Activated CD8-positive, alpha-beta memory T cell treated with anti-CD3 and anti-CD28 coated beads, Interleukin-2, amount 50 U/mL, for 48 hours (primary cell): ENCODE results near the gene SLC35G2.
"Not testable (repeated sequence)": the region's sequence is repeated elsewhere in the genome, so short reads cannot be mapped to it uniquely, and the experiment has no call there.

Experiments used
- DNase-seq: peaks from one replicate; pipeline ENCODE4 v3.0.0-alpha.2; 2020

Gene SLC35G2

DNA sequence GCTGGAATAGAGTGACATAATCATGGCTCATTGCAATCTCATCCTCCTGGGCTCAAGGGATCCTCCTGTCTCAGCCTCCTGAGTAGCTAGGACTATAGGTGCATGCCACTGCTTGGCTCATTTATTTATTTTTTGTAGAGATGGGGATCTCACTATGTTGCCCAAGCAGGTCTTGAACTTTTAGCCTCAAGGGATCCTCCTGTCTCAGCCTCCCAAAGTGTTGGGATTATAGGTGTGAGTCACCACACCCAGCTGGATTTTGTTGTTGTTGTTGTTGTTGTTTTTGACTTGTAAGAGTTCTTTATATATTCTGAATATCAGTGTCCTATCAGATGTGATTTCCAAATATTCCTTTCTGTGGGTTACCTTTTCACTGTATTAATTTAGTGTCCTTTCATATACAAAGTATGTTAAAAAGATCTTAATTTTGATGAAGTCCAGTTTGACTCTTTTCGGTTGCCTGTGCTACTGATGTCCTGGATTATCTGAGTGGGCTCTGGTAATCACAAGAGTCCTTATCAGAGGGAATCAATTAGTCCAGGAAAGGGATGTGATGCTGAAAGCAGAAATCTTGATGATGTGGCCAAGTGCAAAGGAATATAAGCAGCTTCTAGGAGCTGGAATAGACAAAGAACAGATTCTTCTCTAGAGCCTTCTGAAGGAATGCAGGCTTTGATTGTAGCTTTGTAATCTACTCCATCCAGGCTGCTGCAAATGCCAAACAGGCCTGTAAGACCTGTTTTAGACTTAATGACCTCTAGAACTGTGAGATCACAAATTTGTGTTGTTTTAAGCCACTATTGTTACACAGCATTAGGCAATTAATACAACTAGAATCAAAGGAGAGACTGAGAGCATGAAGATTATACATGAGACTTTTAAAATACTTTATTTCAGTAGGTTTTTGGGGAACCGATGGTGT lies 73.3 kb downstream of the SLC35G2 start:
- DNase-seq, result no peak

DNA sequence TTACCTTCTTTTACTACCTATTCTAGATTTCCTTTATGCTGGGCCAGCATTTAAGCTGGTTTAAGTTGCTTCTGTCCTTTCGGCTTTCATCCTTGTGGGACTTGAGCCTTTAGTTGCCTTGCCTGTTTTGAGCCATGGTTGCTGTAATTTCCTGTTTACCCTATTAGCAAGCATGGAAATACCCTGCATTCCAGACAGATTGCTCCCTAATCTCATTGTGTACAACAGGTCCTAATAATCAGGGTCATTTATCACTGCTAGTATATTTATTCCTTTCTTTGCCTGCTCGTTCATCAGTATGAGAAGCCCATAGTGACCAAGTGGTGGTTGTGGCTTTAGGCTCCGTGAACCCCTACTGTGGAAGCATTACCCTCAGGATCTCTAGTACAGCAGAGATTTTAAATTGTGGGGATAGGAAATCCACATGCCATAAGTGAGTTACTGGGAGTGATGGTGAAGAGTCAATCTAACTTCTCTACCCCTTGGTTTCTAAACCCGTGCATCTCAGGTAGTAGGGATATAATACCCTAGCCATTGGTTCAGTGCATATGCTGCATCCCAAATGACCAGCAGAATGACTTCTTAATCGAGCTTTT lies 75.0 kb downstream of the SLC35G2 start:
- no peak for DNase-seq

DNA sequence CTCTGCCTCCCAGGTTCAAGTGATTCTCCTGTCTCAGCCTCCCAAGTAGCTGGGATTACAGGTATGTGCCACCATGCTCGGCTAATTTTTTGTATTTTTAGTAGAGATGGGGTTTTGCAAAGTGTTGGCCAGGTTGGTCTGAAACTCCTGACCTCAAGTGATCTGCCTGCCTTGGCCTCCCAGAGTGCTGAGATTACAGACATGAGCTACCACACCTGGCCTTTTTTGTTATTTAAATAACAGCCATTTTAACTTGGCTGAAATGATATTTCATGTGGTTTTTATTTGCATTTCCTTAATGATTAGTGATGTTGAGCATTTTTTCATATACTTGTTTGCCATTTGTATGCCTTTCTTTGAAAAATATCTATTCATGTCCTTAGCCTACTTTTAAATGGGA lies 78.2 kb downstream of the SLC35G2 start:
- not testable (repeated sequence) for DNase-seq

DNA sequence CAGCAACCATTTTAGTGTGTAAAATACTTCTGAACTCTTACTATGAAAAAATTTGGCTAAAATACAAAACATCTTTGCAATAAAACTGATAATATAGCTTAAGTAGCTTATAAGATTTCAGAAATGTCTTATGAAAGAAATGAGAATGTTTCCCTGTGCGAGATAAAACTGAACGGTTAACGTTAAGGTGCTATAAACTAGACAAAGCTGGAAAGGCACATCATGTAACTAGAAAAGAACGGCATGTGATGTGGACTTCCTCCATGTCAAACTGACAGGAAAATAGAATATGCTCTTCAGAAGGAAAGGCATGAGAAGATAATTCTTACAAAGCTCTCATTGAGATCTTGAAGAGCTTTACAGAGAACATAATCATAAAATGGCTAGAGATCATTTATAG lies 79.6 kb downstream of the SLC35G2 start:
- DNase-seq, result no peak

DNA sequence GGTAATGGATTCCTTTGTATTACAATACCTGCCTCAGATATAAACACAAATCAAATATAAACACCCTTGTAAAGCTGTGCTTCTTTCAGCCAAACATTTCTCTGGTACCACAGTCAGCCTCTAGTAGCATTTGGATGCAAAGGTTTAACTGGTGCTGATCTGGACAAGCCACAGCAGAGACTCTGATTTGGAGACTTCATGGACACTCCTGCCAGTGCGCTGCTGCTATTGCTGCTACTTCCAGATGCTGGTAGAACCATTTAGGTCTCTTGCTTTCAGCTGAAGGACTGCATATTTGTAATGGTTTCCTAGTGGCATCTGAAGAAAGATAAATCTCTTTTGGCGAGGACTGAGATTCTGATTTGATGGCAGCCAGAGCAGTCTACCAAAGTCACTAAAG lies 80.0 kb downstream of the SLC35G2 start:
- no peak for DNase-seq

DNA sequence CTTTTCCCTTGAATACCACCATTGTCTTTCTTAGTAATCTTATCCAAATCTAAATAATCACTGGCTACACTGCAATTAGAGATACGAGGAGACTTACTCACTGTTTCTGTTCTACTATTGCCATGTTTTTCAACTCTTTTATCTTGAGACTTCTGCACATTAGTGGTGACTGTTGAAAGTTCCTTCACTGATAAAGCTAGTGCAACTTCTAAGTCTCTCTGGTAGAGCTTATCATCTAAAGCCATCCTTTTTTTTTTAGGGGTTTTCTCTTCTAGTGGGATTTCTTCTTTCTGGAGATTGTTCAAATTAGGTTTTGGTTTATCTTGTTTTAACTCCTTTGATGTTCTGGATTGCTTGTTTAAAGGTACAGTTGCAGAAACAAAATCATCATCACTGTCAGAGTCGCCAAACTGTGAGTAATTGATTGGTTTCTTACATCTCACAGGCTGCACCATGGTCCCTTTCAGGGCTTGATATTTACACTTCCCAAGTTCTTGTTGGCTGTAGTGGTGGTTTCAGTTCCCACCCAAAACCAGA lies 80.8 kb downstream of the SLC35G2 start:
- DNase-seq, result no peak

DNA sequence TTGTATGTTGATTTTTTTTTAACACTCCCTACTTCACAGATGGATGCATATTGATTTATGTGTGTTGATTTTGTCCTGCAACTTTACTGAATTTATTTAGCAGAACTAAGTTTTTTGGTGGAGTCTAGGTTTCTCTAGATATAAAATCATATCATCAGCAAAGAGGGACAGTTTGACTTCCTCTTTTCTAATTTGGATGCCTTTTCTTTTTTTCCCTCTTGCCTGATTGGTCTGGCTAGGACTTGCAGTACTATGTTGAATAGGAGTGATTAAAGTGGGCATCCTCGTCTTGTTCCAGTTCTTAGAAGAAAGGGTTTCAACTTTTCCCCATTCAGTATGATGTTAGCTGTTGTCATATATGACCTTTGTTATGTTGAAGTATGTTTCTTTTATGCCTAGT lies 81.8 kb downstream of the SLC35G2 start:
- not testable (repeated sequence) for DNase-seq

DNA sequence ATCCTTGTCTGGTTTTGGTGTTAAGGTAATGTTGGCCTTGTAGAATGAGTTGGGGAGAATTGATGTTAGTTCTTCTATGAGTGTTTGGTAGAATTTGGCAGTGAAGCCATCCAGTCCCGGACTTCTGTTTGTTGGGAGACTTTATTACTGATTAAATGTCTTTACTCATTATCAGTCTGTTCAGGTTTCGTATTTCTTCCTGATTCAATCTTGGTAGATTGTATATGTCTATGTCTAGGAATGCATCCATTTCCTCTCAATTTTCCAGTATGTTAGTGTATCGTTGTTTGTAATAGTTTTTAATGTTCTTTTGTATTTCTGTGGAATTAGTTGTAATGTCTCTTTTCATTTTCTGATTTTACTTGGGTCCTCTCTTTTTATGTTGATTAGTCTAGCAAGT lies 82.5 kb downstream of the SLC35G2 start:
- DNase-seq, result no peak

DNA sequence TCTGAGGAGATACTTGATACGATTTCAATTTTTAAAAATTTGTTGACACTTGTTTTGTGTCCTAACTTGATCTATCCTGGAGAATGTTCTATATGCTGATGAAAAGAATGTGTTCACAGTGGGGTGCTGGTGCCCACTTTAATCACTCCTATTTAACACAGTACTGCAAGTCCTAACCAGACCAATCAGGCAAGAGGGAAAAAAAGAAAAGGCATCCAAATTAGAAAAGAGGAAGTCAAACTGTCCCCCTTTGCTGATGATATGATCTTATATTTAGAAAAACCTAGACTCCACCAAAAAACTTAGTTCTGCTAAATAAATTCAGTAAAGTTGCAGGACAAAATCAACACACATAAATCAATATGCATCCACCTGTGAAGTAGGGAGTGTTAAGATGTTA lies 83.6 kb downstream of the SLC35G2 start:
- not testable (repeated sequence) for DNase-seq

DNA sequence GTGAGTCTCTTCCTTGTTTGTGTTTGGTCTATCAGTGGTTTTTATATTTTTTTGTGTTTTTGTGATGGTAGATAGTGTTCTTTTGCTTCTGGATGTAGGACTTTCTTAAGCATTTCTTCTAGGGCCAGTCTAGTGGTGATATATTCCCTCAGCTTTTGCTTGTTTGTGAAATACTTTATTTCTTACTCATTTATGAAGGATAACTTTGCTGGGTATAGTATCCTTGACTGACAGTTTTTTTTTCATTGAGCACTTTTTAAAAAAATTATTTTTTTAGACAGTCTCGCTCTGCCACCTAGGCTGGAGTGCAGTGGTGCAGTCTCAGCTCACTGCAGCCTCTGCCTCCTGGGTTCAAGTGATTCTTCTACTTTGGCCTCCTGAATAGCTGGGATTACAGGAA lies 85.0 kb downstream of the SLC35G2 start:
- DNase-seq, result no peak

DNA sequence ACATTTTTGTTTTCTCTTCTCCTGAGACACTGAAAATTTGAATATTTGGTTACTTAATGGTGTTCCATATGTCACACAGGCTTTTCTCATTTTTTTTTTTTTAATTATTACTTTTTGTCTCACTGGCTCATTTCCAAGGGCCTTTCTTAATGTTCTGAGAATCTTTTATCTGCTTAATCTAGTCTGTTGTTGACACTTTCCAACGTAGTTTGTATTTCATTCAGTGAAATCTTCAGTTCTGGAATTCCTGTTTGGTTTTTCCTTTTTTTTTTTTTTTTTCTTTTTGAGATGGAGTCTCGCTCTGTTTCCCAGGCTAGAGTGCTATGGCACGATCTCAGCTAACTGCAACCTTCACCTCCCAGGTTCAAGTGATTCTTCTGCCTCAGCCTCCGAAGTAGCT lies 85.8 kb downstream of the SLC35G2 start:
- no peak for DNase-seq
